Tibial artery (tissue), 4 donors: ENCODE results near the gene LNX2.

Experiments
- DNase-seq, 2 donors: peaks; one replicate each; pipeline ENCODE4 v3.0.0-alpha.2; 2019
- H3K27ac ChIP-seq, 2 donors: fragments of 200-600 bp; sonication (generic) in 1 of 2; 1 replicate in 1 of 2; 2 replicates in 1 of 2; pipeline ENCODE4 v1.5.1; 2018 to 2019; ENCODE audit warnings: mild to moderate bottlenecking in 1 of 2
- H3K27me3 ChIP-seq, 2 donors: fragments of 200-600 bp; sonication (generic) in 1 of 2; one replicate each; pipeline versions ENCODE4 v1.5.1 to v1.6.0; 2016 to 2019
- H3K36me3 ChIP-seq, 3 donors: fragments of 200-600 bp; sonication (generic) in 2 of 3; one replicate each; pipeline ENCODE4 v1.5.1; 2016 to 2019; ENCODE audit warnings: mild to moderate bottlenecking in 2 of 3
- H3K4me1 ChIP-seq, 4 donors: fragments of 200-600 bp; sonication (generic) in 2 of 4; 1 replicate in 3 of 4; 2 replicates in 1 of 4; pipeline ENCODE4 v1.5.1; 2016 to 2019
- H3K4me3 ChIP-seq, 2 donors: fragments of 200-600 bp; sonication (generic) in 1 of 2; 1 replicate in 1 of 2; 2 replicates in 1 of 2; pipeline ENCODE4 v1.5.1; 2018 to 2019; ENCODE audit warnings: mild to moderate bottlenecking in 2 of 2
- H3K9me3 ChIP-seq, 3 donors: fragments of 200-600 bp; sonication (generic) in 1 of 3; one replicate each; pipeline ENCODE4 v1.5.1; 2016 to 2019
- CTCF ChIP-seq, 2 experiments: fragments of 200-600 bp in 1 of 2; fragments of 450-650 bp in 1 of 2; IDR thresholded peaks; one replicate each; pipeline ENCODE4 v1.5.1; 2017 to 2019; ENCODE audit warnings: antibody characterized with exemption in 2 of 2, mild to moderate bottlenecking in 1 of 2, moderate library complexity in 1 of 2
- intact Hi-C: fragments of 100-400 bp; cut with DNase I; formaldehyde crosslinking; loops from one replicate; pipeline ENCODE4 v1.15.0; 2023; ENCODE audit warnings: low total_unique reads

The LNX2 gene

GRCh38 chr13:27663947-27664346 lies 43.6 kb upstream of the LNX2 start:
- Histone ChIP-seq H3K27ac (no peak overlapping the region), H3K4me3 (no peak overlapping the region), H3K27me3 (no peaks in the 10 kb centered on the region), H3K4me1 (peaks cover 0 to 3% (median 0%) of the 10 kb centered on the region in 4 donors), H3K36me3 (peaks cover 10 to 25% (median 14%) of the 10 kb centered on the region in 3 donors), H3K9me3 (no peaks in the 10 kb centered on the region)
- no peak for DNase-seq
- intact Hi-C loops = no loop called here
- TF ChIP-seq CTCF (IDR thresholded peaks at IDR 0.05) = no peak

GRCh38 chr13:27662738-27663470 lies 42.6 kb upstream of the LNX2 start:
- Histone ChIP-seq H3K4me3 (no peak overlapping the region), H3K27ac (no peak overlapping the region), H3K36me3 (peaks cover 10 to 25% (median 14%) of the 10 kb centered on the region in 3 donors), H3K27me3 (no peaks in the 10 kb centered on the region), H3K4me1 (peaks cover 0 to 3% (median 0%) of the 10 kb centered on the region in 4 donors), H3K9me3 (no peaks in the 10 kb centered on the region)
- no peak for TF ChIP-seq CTCF (IDR thresholded peaks at IDR 0.05)
- intact Hi-C loops = no loop called here
- no peak for DNase-seq

GRCh38 chr13:27661017-27661416 lies 40.7 kb upstream of the LNX2 start:
- TF ChIP-seq CTCF (IDR thresholded peaks at IDR 0.05) = no peak
- no peak for DNase-seq
- intact Hi-C loops = no loop called here

GRCh38 chr13:27660511-27660910 lies 40.2 kb upstream of the LNX2 start:
- DNase-seq = no peak
- no peak overlapping the region for H3K27ac ChIP-seq
- no peaks in the 10 kb centered on the region for H3K9me3 ChIP-seq
- no peak overlapping the region for H3K4me3 ChIP-seq
- H3K4me1 ChIP-seq = peaks cover 0 to 3% (median 0%) of the 10 kb centered on the region in 4 donors
- H3K36me3 ChIP-seq = peaks cover 0 to 6% (median 2%) of the 10 kb centered on the region in 3 donors
- intact Hi-C loops = no loop called here
- no peaks in the 10 kb centered on the region for H3K27me3 ChIP-seq
- TF ChIP-seq CTCF (IDR thresholded peaks at IDR 0.05) = no peak

More at GRCh38 chr13:27661017-27661416, 40.7 kb upstream of the LNX2 start:
- no peak overlapping the region for H3K27ac ChIP-seq
- H3K36me3 ChIP-seq = peaks cover 0 to 10% (median 6%) of the 10 kb centered on the region in 3 donors
- no peaks in the 10 kb centered on the region for H3K9me3 ChIP-seq
- H3K4me1 ChIP-seq = peaks cover 0 to 3% (median 0%) of the 10 kb centered on the region in 4 donors
- no peaks in the 10 kb centered on the region for H3K27me3 ChIP-seq
- H3K4me3 ChIP-seq = no peak overlapping the region

GRCh38 chr13:27659145-27659865 lies 39.0 kb upstream of the LNX2 start:
- no peak for DNase-seq
- H3K4me1 ChIP-seq = peaks cover 0 to 3% (median 0%) of the 10 kb centered on the region in 4 donors
- intact Hi-C loops = no loop called here

More at GRCh38 chr13:27659145-27659865, 39.0 kb upstream of the LNX2 start:
- no peak for TF ChIP-seq CTCF (IDR thresholded peaks at IDR 0.05)
- no peaks in the 10 kb centered on the region for H3K9me3 ChIP-seq
- H3K27me3 ChIP-seq = no peaks in the 10 kb centered on the region
- no peak overlapping the region for H3K4me3 ChIP-seq
- H3K27ac ChIP-seq = no peak overlapping the region
- H3K36me3 ChIP-seq = peaks cover 0 to 4% (median 0%) of the 10 kb centered on the region in 3 donors
